K562 (cell line): ENCODE data around the gene OTULIN. TPM values are rescaled to one million over a fixed set of nuclear protein-coding genes. Genes with fewer than 3 reads are reported as not detected.

Experiments
- ATAC-seq: fragments of 200-7000 bp; cut with Tn5 transposase; 3 replicates; pipeline ENCODE4 v1.9.1; 2020; ENCODE audit warnings: moderate library complexity
- BruUV-seq: library from RNA; stranded (reverse); fragments of 400-500 nt; replicated peaks from 2 replicates; lab custom pipeline; 2021; lab: Mats Ljungman, UMichigan
- CTCF ChIA-PET: fragments of 300-600 bp; formaldehyde crosslinking; extraction: SDS; loops from one replicate; lab custom pipeline; 2021; ENCODE audit warnings: low intra/inter-chr PET ratio; lab: Yijun Ruan, JAX
- POLR2A ChIA-PET: fragments of 300-600, 350-650 bp; sonication (Branson Sonifier 250); formaldehyde crosslinking; extraction: SDS; loops from one replicate; lab custom pipeline; 2021; ENCODE audit warnings: antibody characterized with exemption, inconsistent platforms; lab: Yijun Ruan, JAX
- DNase-seq, 4 experiments: peaks; one replicate each; pipeline versions ENCODE4 v3.0.0 to v3.0.0-alpha.2; 2011 to 2018; ENCODE audit warnings: low spot score in 3 of 4, mixed read lengths in 3 of 4; ENCODE audit errors: extremely low read depth in 1 of 4
- FAIRE-seq: peaks from 2 replicates; lab custom pipeline; 2011; peaks lifted over from hg19 to GRCh38; lab: Jason Lieb, UNC
- H2AFZ ChIP-seq: 2 replicates; pipeline ENCODE4 v1.6.0; 2011; ENCODE audit warnings: low read depth, low read length, control low read depth, inconsistent platforms
- H3K27ac ChIP-seq: fragments of 200-600 bp; 3 replicates; pipeline ENCODE4 v1.8.0; 2011; ENCODE audit warnings: low read depth, mild to moderate bottlenecking, control low read depth, inconsistent platforms, low read length, moderate library complexity, mixed read lengths; ENCODE audit errors: extremely low read depth
- H3K27me3 ChIP-seq, 2 experiments: fragments of 300-600 bp in 1 of 2; 2 replicates in 1 of 2; 3 replicates in 1 of 2; pipeline versions ENCODE4 v1.6.0 to v1.8.0; 2011; ENCODE audit warnings: inconsistent platforms in 2 of 2, low read length in 2 of 2, mild to moderate bottlenecking in 1 of 2, mixed read lengths in 1 of 2, moderate library complexity in 1 of 2; ENCODE audit not compliant: control insufficient read depth in 2 of 2, insufficient read depth in 2 of 2
- H3K36me3 ChIP-seq: fragments of 300-600 bp; 3 replicates; pipeline ENCODE4 v1.8.0; 2011; ENCODE audit warnings: mild to moderate bottlenecking, low read length, inconsistent platforms; ENCODE audit not compliant: control insufficient read depth, insufficient read depth
- H3K4me1 ChIP-seq, 2 experiments: fragments of 200-600 bp in 1 of 2; replicated peaks in 1 of 2; 2 replicates in 1 of 2; 3 replicates in 1 of 2; pipeline versions ENCODE4 v1.5.1 to v1.8.0; 2011; ENCODE audit warnings: inconsistent platforms in 2 of 2, low read length in 2 of 2, mild to moderate bottlenecking in 1 of 2, mixed read lengths in 1 of 2, moderate library complexity in 1 of 2; ENCODE audit not compliant: control insufficient read depth in 2 of 2, insufficient read depth in 2 of 2
- H3K4me2 ChIP-seq: 2 replicates; pipeline ENCODE4 v1.6.1; 2011; ENCODE audit warnings: low read length, control low read depth, inconsistent platforms, mixed read lengths; ENCODE audit not compliant: insufficient read depth
- H3K4me3 ChIP-seq: fragments of 200-600 bp; sonication (generic), shearing (Covaris generic); 2 replicates; pipeline ENCODE4 v1.5.1; 2016; ENCODE audit warnings: control low read depth, inconsistent platforms
- H3K79me2 ChIP-seq: fragments of 200-600 bp; 3 replicates; pipeline ENCODE4 v1.8.0; 2011; ENCODE audit warnings: low read length, inconsistent platforms; ENCODE audit not compliant: control insufficient read depth, insufficient read depth
- H3K9ac ChIP-seq, 2 experiments: 2 replicates each; pipeline versions ENCODE4 v1.6.0 to v1.6.1; 2011; ENCODE audit warnings: low read depth in 2 of 2, low read length in 2 of 2, control low read depth in 1 of 2, inconsistent platforms in 1 of 2, mild to moderate bottlenecking in 1 of 2, mixed read lengths in 1 of 2; ENCODE audit not compliant: insufficient read depth in 1 of 2
- H3K9me1 ChIP-seq: one replicate; pipeline ENCODE4 v1.6.0; 2011; ENCODE audit warnings: inconsistent platforms, mild to moderate bottlenecking, low read length, moderate library complexity; ENCODE audit not compliant: control insufficient read depth, insufficient read depth
- H3K9me3 ChIP-seq: replicated peaks from 2 replicates; pipeline ENCODE4 v1.5.1; 2011; ENCODE audit warnings: low read depth, low read length, inconsistent platforms; ENCODE audit not compliant: control insufficient read depth, insufficient read depth
- H4K20me1 ChIP-seq: replicated peaks from 2 replicates; pipeline ENCODE4 v1.6.1; 2011; ENCODE audit warnings: low read length, inconsistent platforms, mixed read lengths; ENCODE audit not compliant: control insufficient read depth, insufficient read depth
- BDP1 ChIP-seq: IDR thresholded peaks from 3 replicates; pipeline ENCODE4 v1.6.1; 2011; ENCODE audit not compliant: insufficient read length, insufficient read depth
- CEBPG ChIP-seq, 3 experiments: fragments of 200-800 bp in 1 of 3; sonication (Bioruptor generic) in 1 of 3; sonication (generic) in 1 of 3; formaldehyde crosslinking in 1 of 3; IDR thresholded peaks in 2 of 3; conservative IDR thresholded peaks in 1 of 3; 2 replicates each; pipeline versions ENCODE4 v1.6.1 to v1.8.0; 2016 to 2022; ENCODE audit warnings: missing compliant biosample characterization in 2 of 3, missing genetic modification characterization in 2 of 3, mild to moderate bottlenecking in 1 of 3, missing genetic modification reagents in 1 of 3
- CHD1 ChIP-seq: fragments of 200-600 bp; sonication (generic); IDR thresholded peaks from one replicate; pipeline ENCODE4 v1.6.1; 2012; ENCODE audit warnings: mild to moderate bottlenecking, moderate library complexity, low read length, inconsistent platforms
- CREBBP ChIP-seq: IDR thresholded peaks from one replicate; pipeline ENCODE4 v1.6.1; 2012; ENCODE audit warnings: low read depth, mild to moderate bottlenecking, control low read depth, inconsistent platforms, low read length
- EHMT2 ChIP-seq: fragments of 450-650 bp; IDR thresholded peaks from 2 replicates; pipeline ENCODE4 v1.6.1; 2018; ENCODE audit warnings: antibody characterized with exemption
- ETV1 ChIP-seq: fragments of 450-650 bp; conservative IDR thresholded peaks from 2 replicates; pipeline ENCODE4 v1.6.1; 2016; ENCODE audit warnings: missing genetic modification characterization, control low read depth, low read depth, missing compliant biosample characterization
- HDAC2 ChIP-seq: fragments of 450-650 bp; IDR thresholded peaks from 2 replicates; pipeline ENCODE4 v1.6.1; 2016; ENCODE audit warnings: mild to moderate bottlenecking
- MCM2 ChIP-seq: fragments of 450-650 bp; IDR thresholded peaks from 2 replicates; pipeline ENCODE4 v1.6.1; 2017; ENCODE audit warnings: low read depth, mild to moderate bottlenecking
- PRMT5 ChIP-seq: sonication (generic); formaldehyde crosslinking; IDR thresholded peaks from 2 replicates; pipeline ENCODE4 v1.5.0; 2020; ENCODE audit warnings: missing genetic modification reagents
- RFX5 ChIP-seq: IDR thresholded peaks from 2 replicates; pipeline ENCODE4 v1.6.1; 2011; ENCODE audit warnings: low read depth, mild to moderate bottlenecking, improper control_type of control experiment, low read length
- SNRNP70 ChIP-seq: fragments of 200-400 bp; formaldehyde crosslinking; optimal IDR thresholded peaks from 2 replicates; pipeline ENCODE3; 2017; ENCODE audit warnings: low read depth, low read length
- TCF7 ChIP-seq: sonication (generic); IDR thresholded peaks from 2 replicates; pipeline ENCODE4 v1.6.1; 2016; ENCODE audit warnings: antibody characterized with exemption, borderline replicate concordance
- ZFX ChIP-seq: sonication (generic); formaldehyde crosslinking; IDR thresholded peaks from 2 replicates; pipeline ENCODE4 v1.8.0; 2022; ENCODE audit warnings: mild to moderate bottlenecking, missing genetic modification reagents, moderate library complexity
- ZNF165 ChIP-seq: fragments of 250-450 bp; sonication (Bioruptor Pico); IDR thresholded peaks from 2 replicates; pipeline ENCODE4 v1.4.0; 2020; ENCODE audit warnings: borderline replicate concordance
- ZNF766 ChIP-seq: fragments of 200-800 bp; sonication (Bioruptor generic); conservative IDR thresholded peaks from 2 replicates; pipeline ENCODE4 v1.6.1; 2016; ENCODE audit warnings: missing genetic modification characterization, missing compliant biosample characterization
- ZNF830 ChIP-seq: fragments of 250-450 bp; sonication (Bioruptor Pico); IDR thresholded peaks from 2 replicates; pipeline ENCODE4 v1.5.0; 2021; ENCODE audit warnings: mild to moderate bottlenecking
- ZZZ3 ChIP-seq: fragments of 450-650 bp; IDR thresholded peaks from 2 replicates; pipeline ENCODE4 v1.6.1; 2016; ENCODE audit warnings: antibody characterized with exemption, mild to moderate bottlenecking, moderate library complexity
- WGBS: fragments of 100-300 bp; shearing (Covaris generic); methylation state at CpG from one replicate; pipeline ENCODE4 v1.1.6; 2016; ENCODE audit warnings: low coverage, mixed read lengths; ENCODE audit not compliant: insufficient coverage; ENCODE audit errors: missing lambda C conversion rate; 5-methylcytosine and 5-hydroxymethylcytosine counted together
- in situ Hi-C: fragments of 300-500 bp; cut with MboI; formaldehyde crosslinking; loops from 4 replicates; pipeline ENCODE4 v1.15.0; 2018; ENCODE audit warnings: inconsistent platforms, mixed read lengths
- intact Hi-C: fragments of 100-400 bp; cut with micrococcal nuclease; formaldehyde crosslinking; loops from 2 replicates; pipeline ENCODE4 v1.14.2; 2022
- polyA plus RNA-seq, 8 experiments: library from polyadenylated mRNA; depleted of rRNA in 4 of 8; stranded (reverse) in 5 of 8; unstranded in 3 of 8; fragments of >200 nt; fragmentation: Nextera tagmentation in 2 of 8; fragmentation: Illumina TruSeq in 1 of 8; extraction: Ambion mirVana in 2 of 8; extraction: Trizol in 1 of 8; gene quantifications; 2 replicates each; pipeline versions ENCODE4 v1.2.1 to v1.2.3, GENCODE V29; 2011 to 2014; ENCODE audit warnings: inconsistent platforms in 1 of 8, missing spikeins in 1 of 8
- total RNA-seq, 7 experiments: library from RNA; depleted of rRNA in 6 of 7; stranded (reverse); fragments of >200 nt in 6 of 7; fragmentation: Illumina TruSeq in 2 of 7; extraction: Trizol in 2 of 7; gene quantifications; 2 replicates each; pipeline versions ENCODE4 v1.2.1 to v1.2.3, GENCODE V29; 2011 to 2021; ENCODE audit warnings: low replicate concordance in 1 of 7
- TF ChIP-seq, protein P1 (sequence below): fragments of 250-450 bp; sonication (Bioruptor Pico); IDR thresholded peaks from 2 replicates; pipeline ENCODE4 v1.5.0; 2020; ENCODE audit warnings: mild to moderate bottlenecking, borderline replicate concordance
- TF ChIP-seq, protein P2 (sequence below), 2 experiments: fragments of 450-650 bp; IDR thresholded peaks; 2 replicates each; pipeline ENCODE4 v1.6.1; 2016

Gene OTULIN
- total and polyA plus RNA-seq, 9 of the 15 experiments (the other 6 are each of a cell fraction or from before 2014, with no cell fraction given): 3.3 to 33.6 (median 20.1) TPM

DNA sequence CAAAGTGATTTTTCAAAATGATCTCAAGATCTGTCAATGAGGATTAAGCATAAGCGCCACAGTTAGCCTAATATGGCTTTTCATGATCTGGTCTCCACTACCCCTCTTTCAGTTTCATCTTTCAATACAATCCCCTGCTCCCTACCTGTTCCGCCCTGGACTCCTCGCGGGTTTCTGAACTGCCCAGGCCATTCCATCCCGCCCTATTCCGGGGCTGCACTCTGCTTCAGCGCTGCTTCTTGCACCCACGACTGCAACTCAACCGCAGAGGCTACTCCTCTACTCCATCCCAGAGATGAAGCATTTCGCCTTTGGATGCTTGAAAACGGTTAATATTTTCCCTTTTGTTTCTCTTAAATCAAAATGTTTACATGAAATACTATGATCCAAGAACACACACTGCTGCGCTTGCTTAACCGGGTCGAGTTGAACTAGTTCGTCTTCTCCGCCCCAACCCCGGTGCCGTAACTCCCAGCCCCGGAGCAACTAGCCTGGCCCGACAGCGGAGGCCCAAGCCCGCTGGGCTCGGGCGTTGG is 716 bp upstream of the OTULIN start:
- Histone ChIP-seq H3K27me3 (no peaks in the 10 kb centered on the region), H3K79me2 (peaks cover 53% of the 10 kb centered on the region), H3K4me1 (peaks cover 14 to 22% of the 10 kb centered on the region in 2 experiments; a peak in 4 of 5 replicates), H3K9me1 (no peaks in the 10 kb centered on the region), H3K9ac (peak overlapping the region; percentile 78 to 97), H3K4me2 (peak overlapping the region; percentile 79), H4K20me1 (peaks cover 9% of the 10 kb centered on the region; the same call in 1 of the 2 replicates), H3K27ac (peak overlapping the region; percentile 81), H3K4me3 (peak overlapping the region; percentile 78), H3K36me3 (peaks cover 17% of the 10 kb centered on the region; the same call in 1 of the 3 replicates), H3K9me3 (no peaks in the 10 kb centered on the region), H2AFZ (peak overlapping the region; percentile 99)
- in situ Hi-C loops (loop anchor here (10.0 kb wide), 1 partner anchor 659 kb away; no protein-coding TSS in a partner anchor), intact Hi-C loops (no loop called here)
- WGBS: 4% methylated on average over 24 of the region's 24 CpGs
- ChIA-PET POLR2A (interaction anchor here (0.6 to 1.6 kb wide), 2 partner anchors 8 to 14 kb away, joined by 3 to 4 read pairs; no protein-coding TSS in a partner anchor), CTCF (no interaction called here)
- peak; percentile 64 for ATAC-seq
- TSS peak; percentile 80 for BruUV-seq
- no peak for FAIRE-seq
- peak in 2 of 4 experiments; percentile 36 to 51 for DNase-seq
- TF ChIP-seq ZNF165 (CRISPR knock-in tag) (no peak), SNRNP70 (no peak), ZNF830 (0 out of 2 replicates have a peak, but pooled peaks have one; percentile 74), CREBBP (no peak), CEBPG (CRISPR knock-in tag; IDR thresholded peaks at IDR 0.05) (0 out of 2 replicates have a peak, but pooled peaks have one; percentile 4), CEBPG (tag; conservative IDR thresholded peaks at IDR 0.05 in 1 of 2, IDR thresholded peaks at IDR 0.05 in 1 of 2) (0 out of 4 replicates have a peak, but pooled peaks of 1 of the 2 experiments have one; percentile 6), RFX5 (no peak), EHMT2 (no peak), TCF7 (no peak), PRMT5 (CRISPR knock-in tag) (no peak), ZFX (no peak), ZZZ3 (no peak), MCM2 (no peak), ZNF766 (CRISPR knock-in tag) (no peak; the same call in 1 of the 2 replicates), CHD1 (peak; percentile 32), ETV1 (tag) (no peak), HDAC2 (peak; percentile 43; the same call in 1 of the 2 replicates), BDP1 (no peak)
- TF ChIP-seq, protein P1, sequence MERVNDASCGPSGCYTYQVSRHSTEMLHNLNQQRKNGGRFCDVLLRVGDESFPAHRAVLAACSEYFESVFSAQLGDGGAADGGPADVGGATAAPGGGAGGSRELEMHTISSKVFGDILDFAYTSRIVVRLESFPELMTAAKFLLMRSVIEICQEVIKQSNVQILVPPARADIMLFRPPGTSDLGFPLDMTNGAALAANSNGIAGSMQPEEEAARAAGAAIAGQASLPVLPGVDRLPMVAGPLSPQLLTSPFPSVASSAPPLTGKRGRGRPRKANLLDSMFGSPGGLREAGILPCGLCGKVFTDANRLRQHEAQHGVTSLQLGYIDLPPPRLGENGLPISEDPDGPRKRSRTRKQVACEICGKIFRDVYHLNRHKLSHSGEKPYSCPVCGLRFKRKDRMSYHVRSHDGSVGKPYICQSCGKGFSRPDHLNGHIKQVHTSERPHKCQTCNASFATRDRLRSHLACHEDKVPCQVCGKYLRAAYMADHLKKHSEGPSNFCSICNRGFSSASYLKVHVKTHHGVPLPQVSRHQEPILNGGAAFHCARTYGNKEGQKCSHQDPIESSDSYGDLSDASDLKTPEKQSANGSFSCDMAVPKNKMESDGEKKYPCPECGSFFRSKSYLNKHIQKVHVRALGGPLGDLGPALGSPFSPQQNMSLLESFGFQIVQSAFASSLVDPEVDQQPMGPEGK: no peak
- TF ChIP-seq, protein P2, sequence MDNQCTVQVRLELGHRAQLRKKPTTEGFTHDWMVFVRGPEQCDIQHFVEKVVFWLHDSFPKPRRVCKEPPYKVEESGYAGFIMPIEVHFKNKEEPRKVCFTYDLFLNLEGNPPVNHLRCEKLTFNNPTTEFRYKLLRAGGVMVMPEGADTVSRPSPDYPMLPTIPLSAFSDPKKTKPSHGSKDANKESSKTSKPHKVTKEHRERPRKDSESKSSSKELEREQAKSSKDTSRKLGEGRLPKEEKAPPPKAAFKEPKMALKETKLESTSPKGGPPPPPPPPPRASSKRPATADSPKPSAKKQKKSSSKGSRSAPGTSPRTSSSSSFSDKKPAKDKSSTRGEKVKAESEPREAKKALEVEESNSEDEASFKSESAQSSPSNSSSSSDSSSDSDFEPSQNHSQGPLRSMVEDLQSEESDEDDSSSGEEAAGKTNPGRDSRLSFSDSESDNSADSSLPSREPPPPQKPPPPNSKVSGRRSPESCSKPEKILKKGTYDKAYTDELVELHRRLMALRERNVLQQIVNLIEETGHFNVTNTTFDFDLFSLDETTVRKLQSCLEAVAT (IDR thresholded peaks at IDR 0.05): no peak
